Liver (tissue), 9 donors: ENCODE results near the gene ROR1. TPM values are rescaled to one million over a fixed set of nuclear protein-coding genes. Genes with fewer than 3 reads are reported as not detected.

Experiments used
- DNase-seq: peaks from one replicate; pipeline ENCODE4 v3.0.0-alpha.2; 2017; ENCODE audit warnings: low spot score
- H3K27ac ChIP-seq, 2 donors: one replicate each; pipeline ENCODE4 v1.7.0; 2013; ENCODE audit warnings: inconsistent platforms in 2 of 2, low read length in 2 of 2, control low read depth in 1 of 2, low read depth in 1 of 2, mild to moderate bottlenecking in 1 of 2
- H3K27me3 ChIP-seq, 4 donors: one replicate each; pipeline versions ENCODE4 v1.6.1 to v1.7.0; 2013; ENCODE audit warnings: low read length in 3 of 4, inconsistent platforms in 1 of 4, mild to moderate bottlenecking in 1 of 4, moderate library complexity in 1 of 4; ENCODE audit not compliant: control insufficient read depth in 4 of 4, insufficient read depth in 4 of 4
- H3K36me3 ChIP-seq, 4 donors: one replicate each; pipeline versions ENCODE4 v1.6.1 to v1.7.0; 2013; ENCODE audit warnings: low read length in 3 of 4, mild to moderate bottlenecking in 3 of 4, low read depth in 1 of 4, moderate library complexity in 1 of 4; ENCODE audit not compliant: control insufficient read depth in 4 of 4, insufficient read depth in 3 of 4
- H3K4me1 ChIP-seq, 4 donors: one replicate each; pipeline versions ENCODE4 v1.6.1 to v1.7.0; 2013; ENCODE audit warnings: low read length in 3 of 4, mild to moderate bottlenecking in 3 of 4, moderate library complexity in 1 of 4; ENCODE audit not compliant: control insufficient read depth in 4 of 4, insufficient read depth in 4 of 4
- H3K4me3 ChIP-seq, 3 donors: one replicate each; pipeline versions ENCODE4 v1.6.1 to v1.7.0; 2013; ENCODE audit warnings: low read length in 3 of 3, control low read depth in 1 of 3, low read depth in 1 of 3, mild to moderate bottlenecking in 1 of 3
- H3K9ac ChIP-seq, 2 donors: one replicate each; pipeline ENCODE4 v1.7.0; 2013; ENCODE audit warnings: low read length in 2 of 2, mild to moderate bottlenecking in 2 of 2, moderate library complexity in 2 of 2, control low read depth in 1 of 2, low read depth in 1 of 2
- H3K9me3 ChIP-seq, 4 donors: one replicate each; pipeline versions ENCODE4 v1.6.1 to v1.7.0; 2013; ENCODE audit warnings: low read length in 3 of 4; ENCODE audit not compliant: control insufficient read depth in 4 of 4
- ATF3 ChIP-seq: IDR thresholded peaks from 2 replicates; pipeline ENCODE4 v1.6.1; 2016; ENCODE audit warnings: antibody characterized with exemption
- CTCF ChIP-seq: fragments of 150-350 bp; IDR thresholded peaks from 2 replicates; pipeline ENCODE4 v1.5.1; 2017; ENCODE audit warnings: improper control_type of control experiment, low read depth, low read length; ENCODE audit not compliant: missing input control
- EGR1 ChIP-seq, 2 donors: IDR thresholded peaks; 2 replicates each; pipeline ENCODE4 v1.6.1; 2016 to 2018; ENCODE audit warnings: antibody characterized with exemption in 2 of 2, low read depth in 2 of 2
- FOXA1 ChIP-seq: IDR thresholded peaks from 2 replicates; pipeline ENCODE4 v1.6.1; 2016; ENCODE audit warnings: antibody characterized with exemption
- FOXA2 ChIP-seq: IDR thresholded peaks from 2 replicates; pipeline ENCODE4 v1.6.1; 2016; ENCODE audit warnings: antibody characterized with exemption
- GABPA ChIP-seq, 2 donors: IDR thresholded peaks in 1 of 2; conservative IDR thresholded peaks in 1 of 2; 2 replicates each; pipeline ENCODE4 v1.6.1; 2016; ENCODE audit warnings: antibody characterized with exemption in 2 of 2, mild to moderate bottlenecking in 1 of 2, moderate library complexity in 1 of 2
- HNF4A ChIP-seq, 2 donors: conservative IDR thresholded peaks; 2 replicates each; pipeline ENCODE4 v1.6.1; 2016; ENCODE audit warnings: antibody characterized with exemption in 2 of 2, mild to moderate bottlenecking in 2 of 2
- HNF4G ChIP-seq: IDR thresholded peaks from 2 replicates; pipeline ENCODE4 v1.6.1; 2016; ENCODE audit warnings: antibody characterized with exemption
- JUND ChIP-seq, 2 donors: IDR thresholded peaks; 2 replicates each; pipeline ENCODE4 v1.6.1; 2016; ENCODE audit warnings: antibody characterized with exemption in 2 of 2
- MAX ChIP-seq: IDR thresholded peaks from 2 replicates; pipeline ENCODE4 v1.6.1; 2016; ENCODE audit warnings: antibody characterized with exemption
- NR2F2 ChIP-seq: IDR thresholded peaks from 2 replicates; pipeline ENCODE4 v1.6.1; 2016; ENCODE audit warnings: antibody characterized with exemption
- RAD21 ChIP-seq, 2 donors: IDR thresholded peaks; 2 replicates each; pipeline ENCODE4 v1.6.1; 2016; ENCODE audit warnings: antibody characterized with exemption in 2 of 2, mild to moderate bottlenecking in 2 of 2
- REST ChIP-seq: IDR thresholded peaks from 2 replicates; pipeline ENCODE4 v1.6.1; 2016; ENCODE audit warnings: antibody characterized with exemption, mild to moderate bottlenecking
- RXRA ChIP-seq, 2 donors: IDR thresholded peaks; 2 replicates each; pipeline ENCODE4 v1.6.1; 2017 to 2018; ENCODE audit warnings: antibody characterized with exemption in 2 of 2, mild to moderate bottlenecking in 1 of 2
- SP1 ChIP-seq: IDR thresholded peaks from 2 replicates; pipeline ENCODE4 v1.6.1; 2018; ENCODE audit warnings: antibody characterized with exemption, mild to moderate bottlenecking
- TAF1 ChIP-seq: conservative IDR thresholded peaks from 2 replicates; pipeline ENCODE4 v1.6.1; 2016; ENCODE audit warnings: antibody characterized with exemption, mild to moderate bottlenecking
- YY1 ChIP-seq: IDR thresholded peaks from 2 replicates; pipeline ENCODE4 v1.6.1; 2016; ENCODE audit warnings: antibody characterized with exemption, mild to moderate bottlenecking
- ZBTB33 ChIP-seq: IDR thresholded peaks from 2 replicates; pipeline ENCODE4 v1.6.1; 2016; ENCODE audit warnings: antibody characterized with exemption
- WGBS: extraction: QIAGEN DNeasy Blood & Tissue Kit; methylation state at CpG from one replicate; pipeline ENCODE4 v1.1.7; 2013; 5-methylcytosine and 5-hydroxymethylcytosine counted together
- polyA plus RNA-seq, 2 donors: library from polyadenylated mRNA; stranded (reverse) in 1 of 2; unstranded in 1 of 2; fragments of 200-250 nt in 1 of 2; fragments of >200 nt in 1 of 2; fragmentation: Nextera tagmentation in 1 of 2; extraction: Ambion mirVana in 1 of 2; gene quantifications; one replicate each; pipeline versions ENCODE4 v1.2.1 to v1.2.3, GENCODE V29; 2013 to 2015
- total RNA-seq, 2 donors: library from RNA; depleted of rRNA; stranded (reverse); fragments of >200 nt; gene quantifications; one replicate each; pipeline ENCODE4 v1.2.3, GENCODE V29; 2014
- donor health status: healthy.
- donor health status: healthy.
- donor health status: healthy.
- donor health status: healthy.
- donor health status: healthy.

Gene ROR1
- total and polyA plus RNA-seq, 4 donors = 0.15 to 0.98 (median 0.37) TPM

- DNase-seq = no peak
- no peak overlapping the region for H3K27ac ChIP-seq
- WGBS = 74% methylated on average over 2 of the region's 2 CpGs
These were observed 314.0 kb downstream of the ROR1 start for GRCh38 chr1:64087768-64088167.

GRCh38 chr1:64090436-64090835 lies 316.6 kb downstream of the ROR1 start:
- H3K9ac ChIP-seq = no peak overlapping the region
- TF ChIP-seq HNF4A (conservative IDR thresholded peaks at IDR 0.05) (no peak), HNF4G (no peak), NR2F2 (no peak), MAX (no peak), SP1 (no peak), GABPA (IDR thresholded peaks at IDR 0.05 in 1 of 2, conservative IDR thresholded peaks at IDR 0.05 in 1 of 2) (no peak), ATF3 (no peak), RAD21 (IDR thresholded peaks at IDR 0.05) (no peak), CTCF (no peak), FOXA2 (no peak), JUND (IDR thresholded peaks at IDR 0.05) (no peak), EGR1 (IDR thresholded peaks at IDR 0.05; ENCODE audit: low read depth in 2 of 2) (no peak), FOXA1 (no peak), YY1 (no peak), RXRA (IDR thresholded peaks at IDR 0.05) (no peak), TAF1 (no peak), ZBTB33 (no peak), REST (no peak)
- no peaks in the 10 kb centered on the region for H3K9me3 ChIP-seq
- no peaks in the 10 kb centered on the region for H3K27me3 ChIP-seq
- H3K36me3 ChIP-seq = no peaks in the 10 kb centered on the region
- no peak for DNase-seq
- H3K27ac ChIP-seq = no peak overlapping the region
- no peaks in the 10 kb centered on the region for H3K4me1 ChIP-seq
- no peak overlapping the region for H3K4me3 ChIP-seq
- WGBS = 78% methylated on average over 3 of the region's 3 CpGs

More at GRCh38 chr1:64087768-64088167, 314.0 kb downstream of the ROR1 start:
- H3K9me3 ChIP-seq = no peaks in the 10 kb centered on the region
- H3K9ac ChIP-seq = no peak overlapping the region
- no peaks in the 10 kb centered on the region for H3K4me1 ChIP-seq
- H3K36me3 ChIP-seq = no peaks in the 10 kb centered on the region
- TF ChIP-seq RXRA (IDR thresholded peaks at IDR 0.05) (no peak), GABPA (IDR thresholded peaks at IDR 0.05 in 1 of 2, conservative IDR thresholded peaks at IDR 0.05 in 1 of 2) (no peak), ATF3 (no peak), FOXA1 (no peak), SP1 (no peak), RAD21 (IDR thresholded peaks at IDR 0.05) (no peak), YY1 (no peak)
- H3K27me3 ChIP-seq = peaks cover 0 to 4% (median 0%) of the 10 kb centered on the region in 4 donors
- H3K4me3 ChIP-seq = no peak overlapping the region
